A673 (cell line): ENCODE data around the gene NR1I3.

ENCODE experiments used
- CTCF ChIP-seq: fragments of 300-800, 200-600 bp; sonication (generic); conservative IDR thresholded peaks from 2 replicates; pipeline ENCODE4 v1.5.1; 2017; ENCODE audit warnings: low read depth, mild to moderate bottlenecking, antibody characterized with exemption, low read length, moderate library complexity, mixed read lengths
- EZH2 ChIP-seq: fragments of 200-600 bp; sonication (generic); IDR thresholded peaks from 2 replicates; pipeline ENCODE4 v1.6.1; 2017; ENCODE audit warnings: borderline replicate concordance, low read depth, mild to moderate bottlenecking, mixed read lengths, antibody characterized with exemption, low read length; ENCODE audit not compliant: poor library complexity, severe bottlenecking

GRCh38 chr1:161226759-161227158, 11.2 kb downstream of the NR1I3 start:
- TF ChIP-seq CTCF (no peak), EZH2 (no peak)
